ENCODE results near the gene TREM2. TPM values are rescaled to one million over a fixed set of nuclear protein-coding genes. Genes with fewer than 3 reads are reported as not detected.

The TREM2 gene
- total RNA-seq, 1 experiment from 2014 or later, result not detected

DNA sequence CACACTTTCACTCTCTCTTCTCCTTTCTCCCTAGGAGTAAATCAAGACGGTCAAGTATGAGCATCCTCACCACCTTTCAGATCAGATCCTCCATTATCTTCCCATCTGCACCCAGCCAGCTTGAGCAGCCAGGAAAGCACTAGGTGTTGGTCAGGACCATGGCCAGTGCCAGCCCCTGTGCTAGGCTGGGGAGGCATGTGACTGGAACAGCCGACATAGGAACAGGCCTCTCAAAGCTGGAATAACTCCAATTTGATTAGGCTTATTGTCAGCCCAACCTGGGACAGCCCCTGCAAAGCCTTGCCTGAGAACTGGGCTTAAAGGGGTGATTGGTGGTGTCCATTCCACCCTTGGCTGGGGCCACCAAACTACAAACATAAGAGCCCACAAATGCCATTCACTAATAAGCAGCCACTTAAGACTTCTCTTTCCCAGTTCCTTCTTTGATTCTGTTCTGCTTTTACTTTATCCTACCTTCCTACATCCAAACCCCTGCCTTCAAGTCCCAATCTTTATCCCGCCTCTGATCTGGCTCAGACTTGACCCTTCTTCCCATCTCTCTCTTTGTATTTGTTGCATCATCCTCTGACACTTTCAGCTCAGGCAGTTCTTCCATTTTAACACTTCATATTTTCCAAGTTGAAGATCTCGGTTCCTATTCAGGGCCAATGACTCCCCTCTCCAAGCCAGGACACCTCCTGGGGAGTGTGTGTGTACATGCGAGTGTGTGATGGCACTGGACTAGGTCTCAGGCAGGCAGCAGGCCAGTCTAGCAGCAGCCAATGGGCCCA, 4.5 kb upstream of the TREM2 start:
- Histone ChIP-seq H3K9ac (ENCODE audit: low read length) (no peak overlapping the region), H3K9me2 (replicated peaks; ENCODE audit: low read length) (no peaks in the 10 kb centered on the region), H3K36me3 (ENCODE audit: low read depth, low read length) (no peaks in the 10 kb centered on the region), H3K4me1 (ENCODE audit: insufficient read depth, low read length) (no peaks in the 10 kb centered on the region), H3F3A (ENCODE audit: low read length, unreplicated experiment) (no peaks in the 10 kb centered on the region), H2AFZ (ENCODE audit: low read length) (no peak overlapping the region), H3K79me2 (ENCODE audit: low read length) (no peaks in the 10 kb centered on the region), H3K27ac (ENCODE audit: low read length) (no peak overlapping the region), H4K20me1 (ENCODE audit: low read length) (no peaks in the 10 kb centered on the region), H3K27me3 (ENCODE audit: low read length) (0 out of 2 replicates have a peak, but pooled peaks cover 15% of the 10 kb centered on the region), H3K4me3 (ENCODE audit: low read length) (no peak overlapping the region), H3K4me2 (ENCODE audit: low read length) (no peak overlapping the region), H3K9me3 (ENCODE audit: low read length) (no peaks in the 10 kb centered on the region)
- ChIA-PET POLR2A (ENCODE audit: unreplicated experiment) (interaction anchor here (0.6 kb wide), 1 partner anchor 8 kb away, joined by 4 read pairs; no protein-coding TSS in a partner anchor), CTCF (no interaction called here)
- DNase-seq (peak; percentile 33), ATAC-seq (no peak)
- no TSS peak for BruUV-seq (replicated peaks)
- TF ChIP-seq EZH2 (IDR thresholded peaks at IDR 0.05; ENCODE audit: low read length, unreplicated experiment) (no peak), EZH2phosphoT487 (IDR thresholded peaks at IDR 0.05; ENCODE audit: borderline replicate concordance, low read length) (no peak)
- TF ChIP-seq, protein P1, sequence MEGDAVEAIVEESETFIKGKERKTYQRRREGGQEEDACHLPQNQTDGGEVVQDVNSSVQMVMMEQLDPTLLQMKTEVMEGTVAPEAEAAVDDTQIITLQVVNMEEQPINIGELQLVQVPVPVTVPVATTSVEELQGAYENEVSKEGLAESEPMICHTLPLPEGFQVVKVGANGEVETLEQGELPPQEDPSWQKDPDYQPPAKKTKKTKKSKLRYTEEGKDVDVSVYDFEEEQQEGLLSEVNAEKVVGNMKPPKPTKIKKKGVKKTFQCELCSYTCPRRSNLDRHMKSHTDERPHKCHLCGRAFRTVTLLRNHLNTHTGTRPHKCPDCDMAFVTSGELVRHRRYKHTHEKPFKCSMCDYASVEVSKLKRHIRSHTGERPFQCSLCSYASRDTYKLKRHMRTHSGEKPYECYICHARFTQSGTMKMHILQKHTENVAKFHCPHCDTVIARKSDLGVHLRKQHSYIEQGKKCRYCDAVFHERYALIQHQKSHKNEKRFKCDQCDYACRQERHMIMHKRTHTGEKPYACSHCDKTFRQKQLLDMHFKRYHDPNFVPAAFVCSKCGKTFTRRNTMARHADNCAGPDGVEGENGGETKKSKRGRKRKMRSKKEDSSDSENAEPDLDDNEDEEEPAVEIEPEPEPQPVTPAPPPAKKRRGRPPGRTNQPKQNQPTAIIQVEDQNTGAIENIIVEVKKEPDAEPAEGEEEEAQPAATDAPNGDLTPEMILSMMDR (conservative IDR thresholded peaks at IDR 0.05; ENCODE audit: low read depth, low read length), result no peak
- intact Hi-C loops (cut with micrococcal nuclease), result no loop called here

- Histone ChIP-seq H3K9me2 (replicated peaks; ENCODE audit: low read length) (no peaks in the 10 kb centered on the region), H3K9ac (ENCODE audit: low read length) (no peak overlapping the region), H3K9me3 (ENCODE audit: low read length) (no peaks in the 10 kb centered on the region), H3F3A (ENCODE audit: low read length, unreplicated experiment) (no peaks in the 10 kb centered on the region), H3K4me3 (ENCODE audit: low read length) (no peak overlapping the region), H3K4me1 (ENCODE audit: insufficient read depth, low read length) (no peaks in the 10 kb centered on the region), H4K20me1 (ENCODE audit: low read length) (no peaks in the 10 kb centered on the region), H3K27ac (ENCODE audit: low read length) (no peak overlapping the region), H3K79me2 (ENCODE audit: low read length) (no peaks in the 10 kb centered on the region), H3K36me3 (ENCODE audit: low read depth, low read length) (no peaks in the 10 kb centered on the region), H3K27me3 (ENCODE audit: low read length) (peaks cover 10% of the 10 kb centered on the region; the same call in 1 of the 2 replicates), H2AFZ (ENCODE audit: low read length) (no peak overlapping the region), H3K4me2 (ENCODE audit: low read length) (no peak overlapping the region)
- BruUV-seq (replicated peaks), result no TSS peak
- CTCF ChIA-PET, result no interaction called here
- POLR2A ChIA-PET (ENCODE audit: unreplicated experiment), result interaction anchor here (0.6 kb wide), 1 partner anchor 22 kb away, joined by 3 read pairs; no protein-coding TSS in a partner anchor
- intact Hi-C loops (cut with micrococcal nuclease), result no loop called here
- ATAC-seq, result no peak
- TF ChIP-seq, protein P1 (conservative IDR thresholded peaks at IDR 0.05; ENCODE audit: low read depth, low read length), result no peak
- TF ChIP-seq EZH2 (IDR thresholded peaks at IDR 0.05; ENCODE audit: low read length, unreplicated experiment), result no peak
- no peak for TF ChIP-seq EZH2phosphoT487 (IDR thresholded peaks at IDR 0.05; ENCODE audit: borderline replicate concordance, low read length)
- DNase-seq, result no peak
Observed at GRCh38 chr6:41164551-41165120, 1.7 kb upstream of the TREM2 start.

DNA sequence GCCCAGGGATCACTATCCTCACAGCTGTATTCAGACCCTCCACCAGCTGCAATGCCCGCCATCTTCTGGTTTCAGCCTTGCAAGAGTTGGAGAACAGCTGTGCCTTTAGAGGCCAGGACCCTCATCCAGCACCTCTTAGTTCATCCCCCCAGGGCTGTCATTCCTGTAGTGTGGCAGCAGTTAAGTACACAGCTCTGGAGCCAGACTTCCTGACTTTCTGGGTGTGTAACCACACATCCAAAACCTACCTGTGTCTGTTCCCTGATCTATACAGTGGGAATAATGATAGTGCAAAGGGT, 452 bp upstream of the TREM2 start:
- TF ChIP-seq, protein P1 (conservative IDR thresholded peaks at IDR 0.05; ENCODE audit: low read depth, low read length), result no peak
- TF ChIP-seq EZH2phosphoT487 (IDR thresholded peaks at IDR 0.05; ENCODE audit: borderline replicate concordance, low read length) (no peak), EZH2 (IDR thresholded peaks at IDR 0.05; ENCODE audit: low read length, unreplicated experiment) (no peak)
- Histone ChIP-seq H3K4me1 (ENCODE audit: insufficient read depth, low read length) (no peaks in the 10 kb centered on the region), H3K4me3 (ENCODE audit: low read length) (no peak overlapping the region), H3F3A (ENCODE audit: low read length, unreplicated experiment) (no peaks in the 10 kb centered on the region), H3K9me3 (ENCODE audit: low read length) (no peaks in the 10 kb centered on the region), H2AFZ (ENCODE audit: low read length) (no peak overlapping the region), H3K9ac (ENCODE audit: low read length) (no peak overlapping the region), H3K4me2 (ENCODE audit: low read length) (no peak overlapping the region), H3K27ac (ENCODE audit: low read length) (no peak overlapping the region), H3K36me3 (ENCODE audit: low read depth, low read length) (no peaks in the 10 kb centered on the region), H3K27me3 (ENCODE audit: low read length) (peaks cover 10% of the 10 kb centered on the region; the same call in 1 of the 2 replicates), H3K79me2 (ENCODE audit: low read length) (no peaks in the 10 kb centered on the region), H3K9me2 (replicated peaks; ENCODE audit: low read length) (no peaks in the 10 kb centered on the region), H4K20me1 (ENCODE audit: low read length) (no peaks in the 10 kb centered on the region)
- no peak for DNase-seq
- ATAC-seq, result no peak
- intact Hi-C loops (cut with micrococcal nuclease), result no loop called here
- POLR2A ChIA-PET (ENCODE audit: unreplicated experiment), result no interaction called here
- BruUV-seq (replicated peaks), result no TSS peak
- CTCF ChIA-PET, result no interaction called here

All from PC-3 (cell line).